Measurements from ENCODE around the gene ZNF823.

GRCh38 chr19:11754663-11755062 is 15.9 kb upstream of the ZNF823 start:
- TF ChIP-seq CTCF (IDR thresholded peaks at IDR 0.05; ENCODE audit: low read depth, low read length) (no peak), POLR2A (IDR thresholded peaks at IDR 0.05; ENCODE audit: extremely low read depth, insufficient read length) (no peak), MAX (IDR thresholded peaks at IDR 0.05; ENCODE audit: low read depth, low read length) (no peak), MYC (IDR thresholded peaks at IDR 0.05; ENCODE audit: low read depth, low read length) (no peak)

Data from NB4 (cell line).